ENCODE results near the gene ULK2. TPM values are rescaled to one million over a fixed set of nuclear protein-coding genes. Genes with fewer than 3 reads are reported as not detected.
A peak's percentile ranks its signal among the peaks of the same experiment; 100 is the strongest.
"Not testable (repeated sequence)": the region's sequence is repeated elsewhere in the genome, so short reads cannot be mapped to it uniquely, and the experiment has no call there.

ULK2 gene
- polyA plus RNA-seq, 4 donors, result 27.8 to 36.2 (median 31.3) TPM

DNA sequence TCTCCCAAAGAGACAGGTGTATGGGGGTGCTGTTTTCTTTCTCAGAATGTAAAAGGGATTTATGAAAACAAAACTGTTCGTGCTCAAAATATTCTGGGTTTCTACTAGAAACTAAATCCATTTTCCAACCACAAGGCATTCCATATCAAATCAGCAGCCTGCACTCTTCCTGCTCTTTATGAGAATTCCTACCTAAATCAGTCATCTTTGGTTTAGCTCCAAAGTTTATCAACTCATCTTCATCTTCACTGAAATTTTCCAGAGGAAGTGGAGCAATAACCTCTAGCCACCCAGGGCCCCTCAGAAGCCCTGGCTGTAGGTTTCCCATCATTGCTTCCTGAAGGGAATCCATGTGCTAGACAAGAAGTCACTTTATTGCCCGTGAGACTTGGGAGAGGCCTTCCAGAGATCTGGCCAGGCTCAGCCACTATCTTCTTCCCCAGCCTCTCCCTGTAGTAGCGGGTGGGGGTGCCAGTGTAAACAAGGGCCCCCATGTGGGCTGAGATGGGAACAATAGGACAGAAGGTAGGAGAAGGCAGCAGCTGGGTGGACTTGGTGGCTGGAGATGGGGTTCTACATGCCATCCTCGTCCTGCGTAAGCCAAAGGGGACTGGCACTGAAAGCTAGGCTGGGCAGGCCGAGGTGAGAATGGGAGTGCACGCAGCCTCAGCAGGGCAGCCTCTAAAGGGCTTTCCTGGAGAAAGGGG lies 97.6 kb downstream of the ULK2 start:
- DNase-seq (ENCODE audit: low read depth in 4 of 4, low spot score in 2 of 4), result no peak

- DNase-seq (ENCODE audit: low read depth in 4 of 4, low spot score in 2 of 4), result no peak
Measured at GRCh38 chr17:19768046-19768782, 99.5 kb downstream of the ULK2 start.

- DNase-seq (ENCODE audit: low read depth in 4 of 4, low spot score in 2 of 4), result no peak
Measured at GRCh38 chr17:19766421-19767270, 101.1 kb downstream of the ULK2 start.

GRCh38 chr17:19766016-19766415 lies 101.7 kb downstream of the ULK2 start:
- DNase-seq (ENCODE audit: low read depth in 4 of 4, low spot score in 2 of 4), result no peak

DNA sequence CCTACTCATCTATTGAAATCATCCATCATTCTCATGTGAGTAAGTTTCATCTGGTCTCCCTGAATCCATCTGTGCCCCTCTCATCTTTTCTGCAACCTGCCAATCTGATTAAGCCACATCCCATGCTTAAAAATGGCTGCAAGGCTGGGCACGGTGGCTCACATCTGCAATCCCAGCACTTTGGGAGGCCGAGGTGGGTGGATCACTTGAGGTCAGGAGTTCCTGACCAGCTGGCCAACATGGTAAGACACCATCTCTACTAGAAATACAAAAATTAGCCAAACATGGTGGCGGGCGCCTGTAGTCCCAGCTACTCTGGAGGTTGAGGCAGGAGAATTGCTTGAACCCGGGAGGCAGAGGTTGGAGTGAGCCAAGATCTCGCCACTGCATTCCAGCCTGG lies 103.7 kb downstream of the ULK2 start:
- not testable (repeated sequence) for DNase-seq (ENCODE audit: low read depth in 4 of 4, low spot score in 2 of 4)

GRCh38 chr17:19763416-19763815 lies 104.3 kb downstream of the ULK2 start:
- no peak for DNase-seq (ENCODE audit: low read depth in 4 of 4, low spot score in 2 of 4)

- peak in 2 of 4 donors; percentile 57 to 63 for DNase-seq (ENCODE audit: low read depth in 4 of 4, low spot score in 2 of 4)
Measured at GRCh38 chr17:19762515-19762961, 105.2 kb downstream of the ULK2 start.

GRCh38 chr17:19760746-19761145 lies 107.0 kb downstream of the ULK2 start:
- DNase-seq (ENCODE audit: low read depth in 4 of 4, low spot score in 2 of 4), result no peak

- no peak for DNase-seq (ENCODE audit: low read depth in 4 of 4, low spot score in 2 of 4)
Measured at GRCh38 chr17:19759568-19760549, 107.9 kb downstream of the ULK2 start.

- DNase-seq (ENCODE audit: low read depth in 4 of 4, low spot score in 2 of 4), result no peak
Measured at GRCh38 chr17:19757536-19758180, 110.1 kb downstream of the ULK2 start.

- DNase-seq (ENCODE audit: low read depth in 4 of 4, low spot score in 2 of 4), result no peak
Measured at GRCh38 chr17:19756546-19756945, 111.2 kb downstream of the ULK2 start.

- no peak for DNase-seq (ENCODE audit: low read depth in 4 of 4, low spot score in 2 of 4)
Measured at GRCh38 chr17:19755821-19756510, 111.8 kb downstream of the ULK2 start.

DNA sequence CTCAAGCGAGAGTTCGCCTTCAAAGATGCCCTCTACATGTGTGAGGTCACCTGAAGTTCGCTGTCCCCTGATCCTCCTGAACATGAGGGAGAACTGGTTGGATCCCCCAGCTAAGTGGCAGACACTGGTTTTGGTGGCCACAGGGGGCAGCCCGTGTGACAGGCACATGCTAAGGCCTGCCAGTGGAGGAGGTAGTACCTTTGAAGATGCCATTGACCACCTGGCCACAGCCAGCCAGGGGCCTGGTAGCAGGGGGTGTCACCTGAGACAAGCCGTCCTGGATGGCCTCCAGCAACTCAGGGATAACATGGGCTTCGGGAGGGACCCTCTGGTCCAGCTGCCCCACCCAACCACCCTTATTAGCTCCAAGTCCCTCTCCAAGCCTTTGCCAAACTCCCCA lies 112.3 kb downstream of the ULK2 start:
- no peak for DNase-seq (ENCODE audit: low read depth in 4 of 4, low spot score in 2 of 4)

- DNase-seq (ENCODE audit: low read depth in 4 of 4, low spot score in 2 of 4), result no peak
Measured at GRCh38 chr17:19753661-19754463, 113.9 kb downstream of the ULK2 start.

DNA sequence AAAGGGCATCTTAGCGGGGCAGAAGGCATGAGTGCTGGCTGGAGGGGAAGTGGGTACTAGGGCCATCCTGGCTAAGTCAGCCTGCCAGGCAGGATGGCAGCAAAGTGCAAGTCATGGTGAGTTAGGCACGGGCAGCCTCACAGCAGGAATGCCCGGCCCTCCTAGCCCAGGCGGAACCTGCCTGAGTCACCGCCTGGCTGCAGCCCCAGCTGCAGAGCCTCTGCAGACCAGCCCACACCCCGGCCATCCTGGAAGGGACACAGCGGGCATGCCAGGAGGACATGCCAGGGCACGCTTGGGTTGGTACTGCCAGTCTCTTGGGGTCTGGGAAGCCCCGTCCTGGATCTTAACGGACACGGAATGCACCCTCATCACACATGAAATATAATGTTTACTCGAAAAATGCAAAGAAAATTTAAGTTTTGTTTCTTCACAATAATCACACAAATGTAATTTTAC lies 114.7 kb downstream of the ULK2 start:
- no peak for DNase-seq (ENCODE audit: low read depth in 4 of 4, low spot score in 2 of 4)

DNA sequence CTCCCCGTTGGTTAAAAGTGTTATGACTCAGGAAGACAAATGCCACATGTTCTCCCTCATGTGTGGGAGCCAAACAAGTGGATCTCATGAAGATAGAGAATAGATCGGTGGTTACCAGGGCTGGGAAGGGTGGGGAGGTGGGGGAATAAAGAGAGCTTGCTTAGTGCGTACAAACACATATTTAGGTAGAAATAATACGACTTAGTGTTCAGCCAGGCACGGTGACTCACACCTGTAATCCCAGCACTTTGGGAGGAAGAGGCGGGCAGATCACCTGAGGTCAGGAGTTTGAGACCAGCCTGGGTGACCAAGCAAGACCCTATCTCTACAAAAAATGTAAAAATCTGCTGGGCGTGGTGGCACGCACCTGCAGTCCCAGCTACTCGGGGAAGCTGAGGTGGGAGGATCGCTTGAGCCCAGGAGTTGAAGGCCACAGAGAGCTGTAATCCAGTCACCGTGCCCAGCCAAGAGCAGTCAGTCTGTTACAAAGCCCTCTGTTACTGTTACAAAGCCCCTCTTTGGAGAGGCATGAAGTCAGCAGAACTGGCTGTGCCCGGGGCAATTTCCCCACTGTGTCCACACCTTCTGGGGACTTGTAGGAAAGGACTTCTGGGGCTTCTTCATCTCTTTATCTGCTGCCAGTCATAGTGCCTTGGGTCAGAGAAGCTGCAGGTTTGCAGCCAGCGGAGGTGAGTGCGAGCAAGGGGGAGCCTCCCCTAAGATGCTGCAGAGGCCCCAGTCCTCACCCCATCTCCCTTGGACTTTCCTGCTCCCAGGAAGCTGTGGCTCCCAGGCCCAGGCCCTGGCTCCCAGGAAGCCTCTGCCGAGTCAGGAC lies 115.3 kb downstream of the ULK2 start:
- DNase-seq (ENCODE audit: low read depth in 4 of 4, low spot score in 2 of 4), result no peak

DNA sequence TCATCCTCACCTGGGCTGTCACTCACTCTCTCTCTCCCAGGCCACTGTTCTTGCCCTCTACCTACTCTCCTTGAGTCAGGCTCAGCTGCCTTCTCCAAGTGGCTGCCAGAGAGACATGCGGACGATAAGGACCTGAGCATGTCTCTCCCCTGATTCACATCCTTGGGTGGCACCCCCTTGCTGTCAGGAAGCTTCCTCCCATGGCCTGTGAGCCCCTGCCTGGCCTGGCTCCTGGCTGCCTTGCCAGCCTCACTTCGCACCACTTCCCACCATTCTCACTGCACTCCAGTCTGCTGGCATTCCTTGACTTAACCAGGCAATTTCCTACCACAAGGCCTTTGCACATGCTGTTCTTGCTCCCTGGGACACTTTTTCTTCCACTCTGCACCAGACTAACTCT lies 116.9 kb downstream of the ULK2 start:
- no peak for DNase-seq (ENCODE audit: low read depth in 4 of 4, low spot score in 2 of 4)
